Vagina (tissue), 2 donors: ENCODE measurements around the gene CTAGE15. TPM values are rescaled to one million over a fixed set of nuclear protein-coding genes. Genes with fewer than 3 reads are reported as not detected.
"Not testable (repeated sequence)": the region's sequence is repeated elsewhere in the genome, so short reads cannot be mapped to it uniquely, and the experiment has no call there.

ENCODE experiments used
- DNase-seq, 2 donors: peaks; one replicate each; pipeline ENCODE4 v3.0.0-alpha.2; 2017; ENCODE audit errors: extremely low spot score in 2 of 2
- H3K27ac ChIP-seq: fragments of 200-600 bp; sonication (generic); one replicate; pipeline ENCODE4 v1.5.1; 2019
- H3K27me3 ChIP-seq: fragments of 200-600 bp; sonication (generic); one replicate; pipeline ENCODE4 v1.5.1; 2019
- H3K36me3 ChIP-seq, 2 donors: fragments of 200-600 bp; sonication (generic); one replicate each; pipeline ENCODE4 v1.5.1; 2017 to 2019
- H3K4me1 ChIP-seq: fragments of 200-600 bp; sonication (generic); one replicate; pipeline ENCODE4 v1.5.1; 2019
- H3K4me3 ChIP-seq, 2 donors: fragments of 200-600 bp; sonication (generic); 1 replicate in 1 of 2; 2 replicates in 1 of 2; pipeline ENCODE4 v1.5.1; 2016 to 2019
- H3K9me3 ChIP-seq: fragments of 200-600 bp; sonication (generic); one replicate; pipeline ENCODE4 v1.5.1; 2019
- intact Hi-C: fragments of 100-400 bp; cut with DNase I; formaldehyde crosslinking; loops from one replicate; pipeline ENCODE4 v1.15.1; 2023
- total RNA-seq: library from RNA; depleted of rRNA; stranded (reverse); fragments of >200 nt; gene quantifications from one replicate; pipeline ENCODE4 v1.2.3, GENCODE V29; 2016

The CTAGE15 gene, protein sequence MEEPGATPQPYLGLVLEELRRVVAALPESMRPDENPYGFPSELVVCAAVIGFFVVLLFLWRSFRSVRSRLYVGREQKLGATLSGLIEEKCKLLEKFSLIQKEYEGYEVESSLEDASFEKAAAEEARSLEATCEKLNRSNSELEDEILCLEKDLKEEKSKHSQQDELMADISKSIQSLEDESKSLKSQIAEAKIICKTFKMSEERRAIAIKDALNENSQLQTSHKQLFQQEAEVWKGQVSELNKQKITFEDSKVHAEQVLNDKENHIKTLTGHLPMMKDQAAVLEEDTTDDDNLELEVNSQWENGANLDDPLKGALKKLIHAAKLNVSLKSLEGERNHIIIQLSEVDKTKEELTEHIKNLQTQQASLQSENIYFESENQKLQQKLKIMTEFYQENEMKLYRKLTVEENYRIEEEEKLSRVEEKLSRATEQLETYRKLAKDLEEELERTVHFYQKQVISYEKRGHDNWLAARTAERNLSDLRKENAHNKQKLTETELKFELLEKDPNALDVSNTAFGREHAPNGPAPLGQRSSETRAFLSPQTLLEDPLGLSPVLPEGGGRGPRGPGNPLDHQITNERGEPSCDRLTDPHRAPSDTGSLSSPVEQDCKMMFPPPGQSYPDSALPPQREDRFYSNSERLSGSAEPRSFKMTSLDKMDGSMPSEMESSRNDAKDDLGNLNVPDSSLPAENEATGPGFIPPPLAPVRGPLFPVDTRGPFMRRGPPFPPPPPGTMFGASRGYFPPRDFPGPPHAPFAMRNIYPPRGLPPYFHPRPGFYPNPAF
- total RNA-seq: not detected

- H3K36me3 ChIP-seq, intact Hi-C loops, H3K27ac ChIP-seq, H3K27me3 ChIP-seq, DNase-seq, H3K4me1 ChIP-seq, H3K9me3 ChIP-seq, H3K4me3 ChIP-seq: not testable (repeated sequence)
These were observed at the start of gene CTAGE15 for GRCh38 chr7:143571501-143571900. CTAGE15 (plus strand) TSS chr7:143571801; CDS start chr7:143571818, 17 bp downstream.

GRCh38 chr7:143522309-143522916 lies 49.2 kb upstream of the CTAGE15 start:
- intact Hi-C loops, H3K4me1 ChIP-seq, H3K27me3 ChIP-seq, H3K27ac ChIP-seq, H3K4me3 ChIP-seq, H3K9me3 ChIP-seq, DNase-seq, H3K36me3 ChIP-seq: not testable (repeated sequence)

- DNase-seq, H3K4me3 ChIP-seq, H3K27me3 ChIP-seq, H3K36me3 ChIP-seq, H3K4me1 ChIP-seq, H3K9me3 ChIP-seq, H3K27ac ChIP-seq, intact Hi-C loops: not testable (repeated sequence)
These were observed 40.3 kb upstream of the CTAGE15 start for GRCh38 chr7:143531169-143531926.

DNA sequence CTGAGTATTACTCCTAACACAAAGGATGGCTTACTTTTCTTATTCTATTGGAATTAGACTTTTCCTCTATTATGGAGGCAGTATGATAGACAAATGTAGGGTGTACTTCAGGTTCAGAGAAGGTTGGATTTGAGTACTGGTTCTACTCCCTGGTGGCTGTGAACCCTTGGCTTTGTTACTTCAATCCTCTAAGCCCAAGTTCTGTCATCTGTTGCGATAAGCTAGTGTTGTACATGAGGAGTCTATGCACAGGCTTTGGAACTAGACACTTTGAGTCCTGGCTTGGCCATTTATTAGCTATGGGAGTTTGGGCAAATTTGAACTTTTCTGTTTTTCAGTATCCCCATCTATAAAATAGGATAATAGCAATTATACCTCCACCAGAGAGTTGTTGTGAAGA lies 39.7 kb upstream of the CTAGE15 start:
- H3K36me3 ChIP-seq, H3K27me3 ChIP-seq, H3K4me3 ChIP-seq, H3K4me1 ChIP-seq, intact Hi-C loops, H3K27ac ChIP-seq, DNase-seq, H3K9me3 ChIP-seq: not testable (repeated sequence)

GRCh38 chr7:143533213-143533839 lies 38.3 kb upstream of the CTAGE15 start:
- H3K36me3 ChIP-seq, intact Hi-C loops, H3K27ac ChIP-seq, H3K4me3 ChIP-seq, DNase-seq, H3K9me3 ChIP-seq, H3K27me3 ChIP-seq, H3K4me1 ChIP-seq: not testable (repeated sequence)

GRCh38 chr7:143536443-143536842 lies 35.2 kb upstream of the CTAGE15 start:
- intact Hi-C loops: not testable (repeated sequence)

DNA sequence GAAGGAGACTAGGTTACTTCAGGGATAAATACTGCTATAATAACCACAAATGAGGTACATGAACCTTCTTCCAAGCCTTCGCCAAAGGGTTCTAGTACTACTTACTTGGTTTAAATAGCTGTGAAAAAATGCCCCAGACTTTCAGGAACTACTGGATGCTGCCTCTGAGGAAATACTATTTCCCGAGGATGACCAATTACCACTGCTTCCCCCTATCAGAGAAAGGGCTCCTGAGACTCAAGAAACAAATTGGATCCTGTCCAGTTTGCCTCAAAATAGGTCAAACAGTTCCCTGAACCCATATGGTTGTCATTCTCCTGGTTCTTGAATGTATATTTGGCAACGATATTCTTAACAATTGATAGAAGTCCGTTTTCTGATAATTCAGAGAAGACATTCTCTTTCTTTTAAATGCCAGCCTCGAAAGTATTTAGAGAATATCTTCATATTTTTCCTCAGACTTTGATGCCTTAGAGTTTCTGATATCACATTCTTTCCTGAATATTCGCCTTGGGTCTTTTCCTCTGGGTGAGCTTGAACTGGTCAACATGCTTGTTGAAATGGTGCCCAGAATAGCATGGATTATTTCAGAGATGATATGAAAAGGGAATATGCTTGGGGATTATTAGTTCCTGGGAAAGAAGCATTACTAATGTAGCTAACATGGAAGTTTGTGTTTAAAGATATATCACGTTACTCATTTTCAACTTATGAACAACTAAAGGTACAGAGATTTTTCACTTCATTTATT lies 28.1 kb upstream of the CTAGE15 start:
- H3K27ac ChIP-seq, H3K27me3 ChIP-seq, DNase-seq, H3K4me3 ChIP-seq, intact Hi-C loops, H3K9me3 ChIP-seq, H3K36me3 ChIP-seq, H3K4me1 ChIP-seq: not testable (repeated sequence)

More at GRCh38 chr7:143536443-143536842, 35.2 kb upstream of the CTAGE15 start:
- H3K27me3 ChIP-seq, H3K27ac ChIP-seq, H3K9me3 ChIP-seq, H3K4me1 ChIP-seq, H3K4me3 ChIP-seq, DNase-seq, H3K36me3 ChIP-seq: not testable (repeated sequence)

- H3K27ac ChIP-seq, DNase-seq, H3K27me3 ChIP-seq, H3K36me3 ChIP-seq, intact Hi-C loops, H3K9me3 ChIP-seq, H3K4me1 ChIP-seq, H3K4me3 ChIP-seq: not testable (repeated sequence)
These were observed 15.6 kb upstream of the CTAGE15 start for GRCh38 chr7:143555968-143556367.

DNA sequence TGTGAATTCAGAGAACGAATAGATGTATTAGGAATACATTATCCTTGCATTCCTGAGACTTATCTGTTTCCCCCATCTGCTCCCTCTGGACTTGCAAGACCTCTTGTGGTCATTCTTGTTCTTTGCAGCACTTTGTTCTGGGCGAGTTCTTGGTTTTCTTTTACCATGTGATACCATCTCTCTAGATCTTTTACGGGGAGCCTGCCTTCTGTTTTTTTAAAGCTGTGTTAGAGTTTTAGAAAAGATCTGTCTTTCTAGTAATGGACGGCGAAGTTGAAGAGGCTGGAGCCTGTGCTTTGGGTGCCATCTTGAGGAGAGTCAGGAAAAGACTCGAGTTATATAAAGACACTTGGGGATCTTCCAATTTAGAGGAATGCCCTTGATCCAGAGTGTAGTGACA lies 8.3 kb upstream of the CTAGE15 start:
- H3K27me3 ChIP-seq, H3K27ac ChIP-seq, DNase-seq, H3K4me3 ChIP-seq, H3K36me3 ChIP-seq, H3K9me3 ChIP-seq, intact Hi-C loops, H3K4me1 ChIP-seq: not testable (repeated sequence)

DNA sequence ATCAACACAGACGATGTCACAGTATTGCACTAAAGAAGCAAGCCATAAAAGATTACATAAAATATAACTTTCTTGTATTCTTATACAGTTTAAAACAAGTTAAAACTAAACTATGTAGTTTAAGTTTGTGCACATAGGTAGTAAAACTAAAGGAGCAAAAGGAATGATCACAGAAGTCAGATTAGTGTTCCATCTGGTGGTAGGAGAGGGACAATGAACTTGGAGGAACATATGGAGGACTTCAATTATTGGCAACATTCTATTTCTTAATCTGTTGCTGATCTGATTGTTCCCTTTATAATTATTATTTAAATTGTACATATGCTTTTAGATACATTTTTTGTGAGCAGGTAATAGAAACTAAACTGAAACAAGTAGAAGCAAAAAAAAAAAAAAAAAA lies 5.6 kb upstream of the CTAGE15 start:
- H3K9me3 ChIP-seq, H3K27me3 ChIP-seq, H3K27ac ChIP-seq, H3K4me1 ChIP-seq, H3K36me3 ChIP-seq, intact Hi-C loops, DNase-seq, H3K4me3 ChIP-seq: not testable (repeated sequence)

DNA sequence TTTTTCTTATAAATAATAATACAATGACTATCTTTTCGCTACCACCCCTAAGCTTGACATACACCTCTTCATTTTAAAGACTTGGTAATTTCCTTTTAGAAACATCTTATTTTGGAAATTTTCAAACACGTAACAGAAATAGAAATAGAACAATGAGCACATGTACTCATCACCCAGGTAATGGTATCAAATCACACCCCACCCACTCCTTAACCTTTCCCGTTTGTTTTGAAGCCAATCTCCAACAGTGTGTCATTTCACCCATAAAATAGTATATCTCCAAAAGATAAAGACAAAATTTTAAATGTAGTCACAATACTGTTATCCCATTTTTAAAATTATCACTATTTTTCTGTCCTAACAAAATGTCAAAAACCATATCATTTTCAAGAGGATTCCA lies 16.6 kb downstream of the CTAGE15 start:
- H3K27me3 ChIP-seq, H3K36me3 ChIP-seq, intact Hi-C loops, H3K9me3 ChIP-seq, H3K27ac ChIP-seq, DNase-seq, H3K4me3 ChIP-seq, H3K4me1 ChIP-seq: not testable (repeated sequence)

DNA sequence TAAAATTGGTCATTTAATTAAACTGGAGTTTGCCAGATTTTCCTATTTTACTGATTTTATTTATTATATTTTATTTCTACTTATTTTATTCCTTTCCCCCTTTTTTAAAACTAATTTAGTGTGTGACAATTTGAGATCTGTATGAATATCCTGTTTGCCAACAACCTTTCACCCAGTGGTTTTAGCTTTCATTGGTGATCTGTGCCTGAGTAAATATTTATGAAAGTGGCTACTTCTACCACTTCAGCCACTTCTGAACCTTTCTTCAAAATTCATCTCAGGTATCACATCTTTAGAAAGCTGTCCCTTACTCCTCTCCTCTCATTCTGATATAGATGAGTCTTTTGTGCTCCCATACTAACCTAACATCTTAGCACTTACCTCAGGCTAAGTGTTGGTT lies 18.3 kb downstream of the CTAGE15 start:
- not testable (repeated sequence) for H3K27me3 ChIP-seq

More for the DNA sequence above, 18.3 kb downstream of the CTAGE15 start:
- H3K36me3 ChIP-seq, H3K4me1 ChIP-seq, H3K27ac ChIP-seq, H3K4me3 ChIP-seq, intact Hi-C loops, DNase-seq, H3K9me3 ChIP-seq: not testable (repeated sequence)
